ENCODE measurements around the gene LGI4.
"Not testable (repeated sequence)": the region's sequence is repeated elsewhere in the genome, so short reads cannot be mapped to it uniquely, and the experiment has no call there.

Gene LGI4

GRCh38 chr19:35105411-35106290, 29.2 kb downstream of the LGI4 start:
- no peak for DNase-seq (ENCODE audit: low read depth)

- no peak for DNase-seq (ENCODE audit: low read depth)
These were observed 29.8 kb downstream of the LGI4 start for GRCh38 chr19:35105047-35105410.

- no peak for DNase-seq (ENCODE audit: low read depth)
These were observed 30.5 kb downstream of the LGI4 start for GRCh38 chr19:35104361-35104760.

- not testable (repeated sequence) for DNase-seq (ENCODE audit: low read depth)
These were observed 31.2 kb downstream of the LGI4 start for GRCh38 chr19:35103614-35104013.

- DNase-seq (ENCODE audit: low read depth) = not testable (repeated sequence)
These were observed 32.9 kb downstream of the LGI4 start for GRCh38 chr19:35101949-35102348.

- DNase-seq (ENCODE audit: low read depth) = no peak
These were observed 34.0 kb downstream of the LGI4 start for GRCh38 chr19:35100588-35101533.

- DNase-seq (ENCODE audit: low read depth) = no peak
These were observed 35.0 kb downstream of the LGI4 start for GRCh38 chr19:35099897-35100275.

- DNase-seq (ENCODE audit: low read depth) = no peak
These were observed 35.5 kb downstream of the LGI4 start for GRCh38 chr19:35099155-35099896.

GRCh38 chr19:35098413-35099049, 36.3 kb downstream of the LGI4 start:
- DNase-seq (ENCODE audit: low read depth) = no peak

GRCh38 chr19:35095667-35096368, 39.0 kb downstream of the LGI4 start:
- no peak for DNase-seq (ENCODE audit: low read depth)

- no peak for DNase-seq (ENCODE audit: low read depth)
These were observed 40.2 kb downstream of the LGI4 start for GRCh38 chr19:35094656-35095055.

GRCh38 chr19:35093941-35094647, 40.8 kb downstream of the LGI4 start:
- DNase-seq (ENCODE audit: low read depth) = no peak

- no peak for DNase-seq (ENCODE audit: low read depth)
These were observed 41.4 kb downstream of the LGI4 start for GRCh38 chr19:35093430-35093829.

GRCh38 chr19:35090506-35091214, 44.2 kb downstream of the LGI4 start:
- DNase-seq (ENCODE audit: low read depth) = no peak

GRCh38 chr19:35090160-35090505, 44.7 kb downstream of the LGI4 start:
- DNase-seq (ENCODE audit: low read depth) = no peak

- DNase-seq (ENCODE audit: low read depth) = no peak
These were observed 45.3 kb downstream of the LGI4 start for GRCh38 chr19:35089554-35089953.

- no peak for DNase-seq (ENCODE audit: low read depth)
These were observed 46.5 kb downstream of the LGI4 start for GRCh38 chr19:35088131-35088913.

- no peak for DNase-seq (ENCODE audit: low read depth)
These were observed 47.5 kb downstream of the LGI4 start for GRCh38 chr19:35087393-35087792.

GRCh38 chr19:35086455-35086854, 48.4 kb downstream of the LGI4 start:
- no peak for DNase-seq (ENCODE audit: low read depth)
